GM19455 (cell line): Measurements from ENCODE around the gene MASP1.
"Not testable (repeated sequence)": the region's sequence is repeated elsewhere in the genome, so short reads cannot be mapped to it uniquely, and the experiment has no call there.

Experiments used
- ATAC-seq: cut with Tn5 transposase; IDR thresholded peaks from one replicate; pipeline ENCODE4 v1.9.1; 2021; ENCODE audit not compliant: unreplicated experiment

The MASP1 gene

DNA sequence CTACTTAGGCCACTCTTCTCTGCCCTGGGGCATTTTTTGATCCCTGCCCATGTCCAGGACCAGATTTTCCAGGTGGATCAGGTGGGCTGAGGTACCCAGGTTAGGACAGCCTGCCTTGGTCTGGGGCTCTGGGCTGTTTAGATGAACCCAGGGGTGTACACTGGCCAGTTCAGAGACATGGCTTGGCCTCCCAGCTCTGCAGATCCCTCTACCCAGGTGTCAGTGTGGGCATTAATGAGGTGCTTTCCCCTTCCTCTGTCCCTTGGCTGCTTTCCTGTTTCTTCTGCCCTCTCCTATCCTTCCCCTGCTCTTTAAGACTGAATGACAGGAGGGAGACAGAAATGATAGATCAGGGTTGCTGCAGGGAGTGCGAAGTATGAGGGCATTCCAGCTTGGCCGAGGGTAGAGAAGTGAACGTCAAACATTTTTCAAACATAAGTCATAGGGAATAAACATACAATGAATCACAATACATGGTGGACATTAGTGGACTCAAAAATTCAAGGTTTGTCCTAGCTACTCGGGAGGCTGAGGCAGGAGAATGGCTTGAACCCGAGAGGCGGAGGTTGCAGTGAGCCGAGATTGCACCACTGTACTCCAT, 63.8 kb downstream of the MASP1 start:
- ATAC-seq: no peak

GRCh38 chr3:187223799-187224198, 67.7 kb downstream of the MASP1 start:
- no peak for ATAC-seq

DNA sequence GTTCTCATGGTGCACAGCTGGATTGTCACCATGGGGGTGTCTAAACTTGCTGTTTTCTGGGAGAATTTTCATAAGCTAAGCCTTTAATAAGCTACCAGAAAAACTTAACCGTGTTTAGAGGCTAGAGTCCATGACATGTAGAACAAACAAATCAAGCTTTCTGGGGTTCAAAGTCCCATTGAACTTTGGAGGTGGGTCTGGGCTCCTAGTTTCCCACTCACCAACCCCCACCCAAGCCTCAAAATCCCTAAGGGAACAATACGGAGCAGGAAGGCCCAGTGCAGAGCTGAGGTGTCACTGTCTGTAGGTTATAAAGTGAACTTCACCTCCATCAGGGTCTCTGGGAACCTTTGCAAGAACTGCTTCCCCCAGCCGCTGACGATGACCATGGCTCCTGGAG, 68.7 kb downstream of the MASP1 start:
- no peak for ATAC-seq

DNA sequence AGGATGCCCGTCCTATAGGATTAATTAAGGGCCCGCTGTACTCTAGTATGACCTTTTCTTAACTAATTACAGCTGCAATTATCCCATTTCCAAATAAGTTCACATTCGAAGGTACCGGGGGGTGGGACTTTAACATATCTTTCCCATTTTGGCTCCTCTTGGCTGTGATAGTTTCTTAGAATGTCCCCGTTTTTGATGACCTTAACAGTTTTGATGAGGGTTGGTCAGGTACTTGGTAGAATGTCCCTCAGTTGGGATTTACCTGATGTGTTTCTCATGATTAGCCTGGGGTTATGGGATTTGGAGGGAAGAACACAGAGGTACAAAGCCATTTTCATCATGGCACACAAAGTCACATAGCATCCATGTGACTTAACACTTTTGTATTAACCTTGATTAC, 76.1 kb downstream of the MASP1 start:
- no peak for ATAC-seq

DNA sequence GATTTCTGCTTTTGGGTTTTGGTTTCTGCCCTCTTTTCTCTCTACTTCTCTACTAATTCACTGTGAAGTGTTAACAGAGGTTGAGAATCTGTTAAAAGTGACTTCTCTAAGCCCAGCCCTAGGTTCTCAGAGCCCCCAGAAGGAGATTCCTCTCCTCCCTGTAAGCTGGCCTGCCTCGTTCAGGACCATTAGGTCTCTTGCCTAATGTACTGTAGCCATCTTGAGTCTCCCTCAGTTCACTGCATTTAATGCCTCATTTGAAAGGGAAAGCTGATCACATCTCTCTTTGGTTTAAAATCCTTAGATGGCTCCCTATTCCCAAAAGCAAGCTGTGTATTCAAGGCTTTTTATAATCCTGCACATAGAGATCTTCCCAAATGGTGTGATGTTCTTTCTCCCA, 77.9 kb downstream of the MASP1 start:
- ATAC-seq: no peak

- no peak for ATAC-seq
These were observed 78.8 kb downstream of the MASP1 start for GRCh38 chr3:187212705-187213104.

GRCh38 chr3:187212196-187212545, 79.4 kb downstream of the MASP1 start:
- no peak for ATAC-seq

DNA sequence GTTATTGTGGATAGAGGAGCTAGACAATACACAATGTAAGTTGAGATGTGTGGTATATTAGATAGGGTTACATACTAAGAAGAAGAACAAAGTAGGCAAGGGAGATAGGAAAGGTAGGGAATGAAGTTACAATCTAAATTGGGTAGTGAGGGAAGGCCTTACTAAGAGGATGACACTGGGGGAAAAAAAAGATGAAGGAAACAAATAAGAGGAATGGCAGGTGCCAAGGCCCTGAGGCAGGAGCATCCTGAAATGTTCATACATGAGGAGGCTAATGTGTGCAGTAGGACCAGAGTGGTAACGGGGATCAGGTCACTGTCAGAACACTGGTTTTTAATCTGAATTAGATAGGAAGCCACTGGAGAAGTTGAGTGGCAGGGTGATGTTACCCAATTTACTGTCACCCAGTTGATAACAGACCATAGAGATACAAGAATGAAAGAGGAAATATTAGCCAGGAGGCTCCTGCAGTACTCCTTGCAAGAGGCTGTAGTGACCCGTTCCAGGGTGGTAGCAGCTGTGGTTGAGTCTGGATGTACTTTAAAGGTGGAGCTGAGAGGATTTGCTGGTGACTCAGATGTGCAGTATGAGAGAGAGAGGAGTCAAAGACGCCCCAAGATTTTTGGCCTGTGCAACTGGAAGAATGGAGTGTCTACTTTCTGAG, 79.9 kb downstream of the MASP1 start:
- no peak for ATAC-seq

DNA sequence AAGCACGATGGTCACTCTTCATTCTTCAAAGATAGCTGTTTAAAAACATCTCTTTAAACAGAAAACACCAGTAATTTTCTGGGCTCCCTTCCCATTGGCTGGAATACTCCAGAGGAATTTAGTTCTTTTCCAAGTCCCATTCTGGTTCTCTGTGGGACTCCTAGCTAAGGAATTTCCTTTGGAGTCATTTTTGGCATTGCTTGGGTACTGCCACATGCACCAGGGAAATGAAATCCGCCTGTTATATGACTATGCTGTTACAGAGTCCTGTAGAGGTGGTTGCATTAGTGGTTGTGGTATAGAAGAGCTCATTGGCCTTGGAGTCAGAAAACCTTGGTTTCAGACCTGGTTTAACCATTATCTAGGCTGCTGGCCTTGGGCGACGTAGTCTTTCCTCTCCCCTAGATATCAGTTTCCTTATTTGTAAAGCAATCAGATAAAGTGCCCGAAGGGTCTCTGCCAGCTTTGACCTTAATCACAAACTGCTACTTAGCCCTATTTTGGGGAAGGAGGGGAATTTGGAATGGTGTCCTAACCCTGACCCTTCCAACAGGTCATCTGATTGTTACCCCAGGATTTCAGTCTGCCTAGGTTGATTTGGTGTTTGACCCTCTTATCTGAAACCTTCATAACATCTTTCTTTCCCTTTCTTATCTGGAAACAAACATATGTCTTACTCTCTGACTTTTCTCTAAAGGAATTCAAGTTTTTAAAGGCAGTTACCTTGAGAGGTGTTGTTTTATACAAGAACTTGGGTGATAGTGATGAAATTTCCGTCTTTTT, 80.8 kb downstream of the MASP1 start:
- no peak for ATAC-seq

- no peak for ATAC-seq
These were observed 81.4 kb downstream of the MASP1 start for GRCh38 chr3:187210091-187210490.

DNA sequence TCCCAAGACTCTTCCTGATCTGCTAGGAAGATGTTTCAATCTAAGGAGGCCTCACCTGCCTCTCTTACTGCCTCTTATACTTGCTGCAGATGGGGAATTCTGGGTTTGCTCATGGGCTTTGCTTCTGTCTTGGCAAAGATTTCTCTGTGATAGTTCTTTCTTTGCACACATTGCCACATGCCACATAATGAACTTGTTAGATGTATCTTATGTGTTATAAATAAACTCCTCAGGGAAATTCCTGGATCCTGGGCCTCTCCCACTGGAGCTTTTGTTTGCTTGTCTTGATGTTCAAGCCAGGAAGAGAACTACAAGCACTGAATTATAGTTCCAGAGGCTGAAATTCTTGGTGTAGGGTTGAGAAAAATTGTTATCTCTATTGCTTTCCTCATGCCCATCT, 82.0 kb downstream of the MASP1 start:
- ATAC-seq: no peak

- ATAC-seq: no peak
These were observed 83.4 kb downstream of the MASP1 start for GRCh38 chr3:187208159-187208558.

GRCh38 chr3:187207624-187208023, 83.9 kb downstream of the MASP1 start:
- ATAC-seq: no peak

- ATAC-seq: no peak
These were observed 84.5 kb downstream of the MASP1 start for GRCh38 chr3:187207062-187207461.

GRCh38 chr3:187205683-187206082, 85.9 kb downstream of the MASP1 start:
- ATAC-seq: no peak

DNA sequence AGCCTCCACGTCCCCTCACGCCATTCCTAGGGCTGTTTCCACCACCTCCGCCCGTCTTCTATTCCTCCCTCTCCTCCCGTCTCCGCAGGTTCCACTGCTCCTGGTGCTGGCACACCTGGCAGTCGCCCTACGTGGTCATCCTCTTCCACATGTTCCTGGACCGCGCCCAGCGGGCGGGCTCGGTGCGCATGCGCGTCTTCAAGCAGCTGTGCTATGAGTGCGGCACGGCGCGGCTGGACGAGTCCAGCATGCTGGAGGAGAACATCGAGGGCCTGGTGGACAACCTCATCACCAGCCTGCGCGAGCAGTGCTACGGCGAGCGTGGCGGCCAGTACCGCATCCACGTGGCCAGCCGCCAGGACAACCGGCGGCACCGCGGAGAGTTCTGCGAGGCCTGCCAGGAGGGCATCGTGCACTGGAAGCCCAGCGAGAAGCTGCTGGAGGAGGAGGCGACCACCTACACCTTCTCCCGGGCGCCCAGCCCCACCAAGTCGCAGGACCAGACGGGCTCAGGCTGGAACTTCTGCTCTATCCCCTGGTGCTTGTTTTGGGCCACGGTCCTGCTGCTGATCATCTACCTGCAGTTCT, 92.0 kb downstream of the MASP1 start:
- ATAC-seq: not testable (repeated sequence)

DNA sequence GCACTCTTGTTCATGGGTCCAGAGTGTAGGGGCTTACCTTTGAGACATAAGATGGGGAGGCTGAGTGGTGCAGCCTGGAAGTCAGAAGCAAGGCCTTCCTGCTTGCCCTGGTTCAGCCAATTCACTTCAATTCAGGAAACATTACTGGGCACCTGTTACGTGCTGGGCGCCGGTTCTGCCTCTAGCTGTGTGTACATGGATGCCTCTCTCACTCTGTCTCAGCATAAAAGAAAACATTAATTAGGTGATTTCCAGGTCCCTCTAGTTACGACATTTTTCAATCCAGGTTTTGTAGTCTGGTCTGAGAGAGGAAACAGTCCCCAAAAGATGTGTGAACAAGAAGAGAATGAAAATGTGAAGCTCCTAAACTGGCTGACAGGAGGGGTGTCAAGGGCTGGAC, 93.0 kb downstream of the MASP1 start:
- ATAC-seq: no peak

GRCh38 chr3:187197335-187197649, 94.2 kb downstream of the MASP1 start, which contains the start of gene RTP1:
RTP1 (plus strand) TSS chr3:187197486; CDS start chr3:187197516, 30 bp downstream.
- ATAC-seq: no peak

DNA sequence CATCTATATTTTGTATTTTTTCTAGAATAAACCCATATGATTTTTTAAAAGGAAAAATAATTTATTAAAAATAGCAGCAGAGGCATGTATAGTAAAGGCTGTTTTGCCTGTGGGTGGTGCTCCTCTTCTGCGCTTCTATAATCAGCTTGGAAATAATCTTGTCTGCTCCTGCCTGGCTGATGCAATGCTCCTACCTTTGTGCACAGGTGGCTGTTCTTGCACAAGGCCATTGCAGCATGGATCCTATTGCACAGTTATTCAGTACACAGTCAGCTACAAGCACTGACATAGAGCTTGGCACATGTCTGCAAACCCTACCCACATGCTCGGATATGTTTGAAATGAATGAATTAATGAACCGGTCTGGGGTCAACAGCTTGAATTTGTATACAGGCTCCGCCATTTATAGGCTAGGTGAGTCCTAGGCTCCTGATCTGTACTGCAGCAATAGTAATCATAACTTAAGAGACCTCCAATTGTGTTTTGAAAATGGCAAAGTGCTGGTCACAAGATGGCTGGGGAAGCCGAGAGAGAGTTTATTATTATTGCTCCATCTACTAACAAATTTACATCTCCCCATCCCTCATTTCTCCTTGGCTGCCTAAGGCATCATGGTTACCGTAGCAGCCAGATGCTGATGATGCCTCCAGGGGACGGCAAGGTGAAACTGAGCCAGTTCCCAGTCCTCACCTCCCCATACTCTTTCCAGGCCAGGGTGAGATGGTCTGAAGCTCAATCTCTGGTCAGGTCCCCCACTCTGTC, 94.8 kb downstream of the MASP1 start:
- ATAC-seq: no peak

- ATAC-seq: no peak
These were observed 98.4 kb downstream of the MASP1 start for GRCh38 chr3:187193181-187193580.

DNA sequence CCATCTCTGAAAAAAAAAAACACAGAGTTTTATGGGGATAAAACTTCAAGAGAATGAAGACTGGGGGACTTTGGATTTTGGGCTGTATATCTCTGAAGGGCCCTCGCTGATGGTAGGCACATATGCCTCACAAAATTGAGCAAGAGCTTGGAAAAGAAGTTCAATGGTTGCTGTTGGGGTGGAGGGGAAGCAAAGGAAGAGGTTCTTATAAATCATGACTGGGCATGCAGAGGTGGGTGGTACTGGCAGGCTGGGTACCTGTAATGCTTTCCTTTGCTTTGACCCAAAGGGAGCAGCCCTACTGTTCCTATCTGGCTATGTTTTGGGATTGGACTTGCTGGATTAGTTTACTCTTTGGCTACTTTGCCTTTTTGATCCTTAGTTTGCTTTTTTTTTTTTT, 100.3 kb downstream of the MASP1 start:
- ATAC-seq: no peak
